ENCODE measurements around the gene GOLGA8J.

GRCh38 chr15:30065025-30065801 lies 17.5 kb upstream of the GOLGA8J start:
- TF ChIP-seq, protein P1, sequence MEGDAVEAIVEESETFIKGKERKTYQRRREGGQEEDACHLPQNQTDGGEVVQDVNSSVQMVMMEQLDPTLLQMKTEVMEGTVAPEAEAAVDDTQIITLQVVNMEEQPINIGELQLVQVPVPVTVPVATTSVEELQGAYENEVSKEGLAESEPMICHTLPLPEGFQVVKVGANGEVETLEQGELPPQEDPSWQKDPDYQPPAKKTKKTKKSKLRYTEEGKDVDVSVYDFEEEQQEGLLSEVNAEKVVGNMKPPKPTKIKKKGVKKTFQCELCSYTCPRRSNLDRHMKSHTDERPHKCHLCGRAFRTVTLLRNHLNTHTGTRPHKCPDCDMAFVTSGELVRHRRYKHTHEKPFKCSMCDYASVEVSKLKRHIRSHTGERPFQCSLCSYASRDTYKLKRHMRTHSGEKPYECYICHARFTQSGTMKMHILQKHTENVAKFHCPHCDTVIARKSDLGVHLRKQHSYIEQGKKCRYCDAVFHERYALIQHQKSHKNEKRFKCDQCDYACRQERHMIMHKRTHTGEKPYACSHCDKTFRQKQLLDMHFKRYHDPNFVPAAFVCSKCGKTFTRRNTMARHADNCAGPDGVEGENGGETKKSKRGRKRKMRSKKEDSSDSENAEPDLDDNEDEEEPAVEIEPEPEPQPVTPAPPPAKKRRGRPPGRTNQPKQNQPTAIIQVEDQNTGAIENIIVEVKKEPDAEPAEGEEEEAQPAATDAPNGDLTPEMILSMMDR (IDR thresholded peaks at IDR 0.05), result no peak
- no peak for TF ChIP-seq POLR2A (IDR thresholded peaks at IDR 0.05)

Data from thyroid gland (tissue), 4 donors.